ENCODE measurements around the gene SCAI.

SCAI gene

DNA sequence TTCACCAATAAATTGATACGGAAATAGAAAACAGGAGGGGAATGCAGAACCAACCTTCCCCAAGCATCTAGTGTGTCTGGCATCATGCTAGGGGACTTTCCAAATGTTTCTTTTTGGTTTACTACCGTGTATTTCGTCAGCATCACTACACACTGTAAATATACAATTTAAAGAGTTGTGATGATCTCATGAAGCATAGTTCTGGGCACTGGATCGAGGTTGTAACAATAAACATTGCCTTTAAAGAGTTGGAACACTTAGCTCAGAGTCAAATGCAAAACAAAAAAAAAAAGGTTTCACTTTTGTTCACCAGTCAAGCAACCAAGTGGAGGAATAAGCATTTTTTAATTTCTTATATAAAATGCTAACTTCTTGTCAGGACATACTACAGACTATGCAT is 2.9 kb upstream of the SCAI start (continued):
- TF ChIP-seq ZNF654 (tag by site-specific recombination; IDR thresholded peaks at IDR 0.05; ENCODE audit: low read depth) (peak; percentile 13; the same call in 1 of the 2 replicates), ZNF529 (tag by site-specific recombination; IDR thresholded peaks at IDR 0.05; ENCODE audit: insufficient replicate concordance) (no peak), ZNF404 (tag by site-specific recombination; IDR thresholded peaks at IDR 0.05) (no peak), ZNF707 (tag by site-specific recombination; IDR thresholded peaks at IDR 0.05) (no peak), ZNF530 (tag by site-specific recombination; IDR thresholded peaks at IDR 0.05; ENCODE audit: low read depth) (no peak), ZXDB (tag by site-specific recombination; IDR thresholded peaks at IDR 0.05) (0 out of 2 replicates have a peak, but pooled peaks have one; percentile 24), ZNF768 (tag by site-specific recombination; IDR thresholded peaks at IDR 0.05) (no peak), ZNF174 (tag by site-specific recombination; IDR thresholded peaks at IDR 0.05) (no peak), KLF10 (tag by site-specific recombination; IDR thresholded peaks at IDR 0.05) (no peak), GLIS2 (tag by site-specific recombination; IDR thresholded peaks at IDR 0.05) (no peak), ZBTB21 (tag by site-specific recombination; IDR thresholded peaks at IDR 0.05) (peak; percentile 80), ZNF16 (tag by site-specific recombination; IDR thresholded peaks at IDR 0.05; ENCODE audit: low read depth) (no peak), ZBTB48 (tag by site-specific recombination; IDR thresholded peaks at IDR 0.05) (no peak), KLF1 (tag by site-specific recombination; IDR thresholded peaks at IDR 0.05) (no peak), ZNF350 (tag by site-specific recombination; IDR thresholded peaks at IDR 0.05) (no peak), ZEB2 (tag by site-specific recombination; IDR thresholded peaks at IDR 0.05) (peak; percentile 53; the same call in 1 of the 2 replicates), MEIS1 (CRISPR knock-in tag; IDR thresholded peaks at IDR 0.05; ENCODE audit: borderline replicate concordance) (no peak), ZNF416 (tag by site-specific recombination; IDR thresholded peaks at IDR 0.05) (no peak), SP7 (tag by site-specific recombination; IDR thresholded peaks at IDR 0.05) (no peak), SCRT1 (tag by site-specific recombination; IDR thresholded peaks at IDR 0.05; ENCODE audit: borderline replicate concordance) (no peak), ZNF202 (tag by site-specific recombination; IDR thresholded peaks at IDR 0.05; ENCODE audit: borderline replicate concordance) (no peak), ZNF426 (tag by site-specific recombination; IDR thresholded peaks at IDR 0.05) (no peak), ZNF629 (tag by site-specific recombination; IDR thresholded peaks at IDR 0.05) (peak; percentile 96)
- TF ChIP-seq, protein P1, sequence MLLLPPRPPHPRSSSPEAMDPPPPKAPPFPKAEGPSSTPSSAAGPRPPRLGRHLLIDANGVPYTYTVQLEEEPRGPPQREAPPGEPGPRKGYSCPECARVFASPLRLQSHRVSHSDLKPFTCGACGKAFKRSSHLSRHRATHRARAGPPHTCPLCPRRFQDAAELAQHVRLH (tag by site-specific recombination; IDR thresholded peaks at IDR 0.05): no peak
- TF ChIP-seq, protein P2, sequence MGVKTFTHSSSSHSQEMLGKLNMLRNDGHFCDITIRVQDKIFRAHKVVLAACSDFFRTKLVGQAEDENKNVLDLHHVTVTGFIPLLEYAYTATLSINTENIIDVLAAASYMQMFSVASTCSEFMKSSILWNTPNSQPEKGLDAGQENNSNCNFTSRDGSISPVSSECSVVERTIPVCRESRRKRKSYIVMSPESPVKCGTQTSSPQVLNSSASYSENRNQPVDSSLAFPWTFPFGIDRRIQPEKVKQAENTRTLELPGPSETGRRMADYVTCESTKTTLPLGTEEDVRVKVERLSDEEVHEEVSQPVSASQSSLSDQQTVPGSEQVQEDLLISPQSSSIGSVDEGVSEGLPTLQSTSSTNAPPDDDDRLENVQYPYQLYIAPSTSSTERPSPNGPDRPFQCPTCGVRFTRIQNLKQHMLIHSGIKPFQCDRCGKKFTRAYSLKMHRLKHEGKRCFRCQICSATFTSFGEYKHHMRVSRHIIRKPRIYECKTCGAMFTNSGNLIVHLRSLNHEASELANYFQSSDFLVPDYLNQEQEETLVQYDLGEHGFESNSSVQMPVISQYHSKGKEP (tag by site-specific recombination; IDR thresholded peaks at IDR 0.05): 0 out of 2 replicates have a peak, but pooled peaks have one; percentile 24
- TF ChIP-seq, protein P3, sequence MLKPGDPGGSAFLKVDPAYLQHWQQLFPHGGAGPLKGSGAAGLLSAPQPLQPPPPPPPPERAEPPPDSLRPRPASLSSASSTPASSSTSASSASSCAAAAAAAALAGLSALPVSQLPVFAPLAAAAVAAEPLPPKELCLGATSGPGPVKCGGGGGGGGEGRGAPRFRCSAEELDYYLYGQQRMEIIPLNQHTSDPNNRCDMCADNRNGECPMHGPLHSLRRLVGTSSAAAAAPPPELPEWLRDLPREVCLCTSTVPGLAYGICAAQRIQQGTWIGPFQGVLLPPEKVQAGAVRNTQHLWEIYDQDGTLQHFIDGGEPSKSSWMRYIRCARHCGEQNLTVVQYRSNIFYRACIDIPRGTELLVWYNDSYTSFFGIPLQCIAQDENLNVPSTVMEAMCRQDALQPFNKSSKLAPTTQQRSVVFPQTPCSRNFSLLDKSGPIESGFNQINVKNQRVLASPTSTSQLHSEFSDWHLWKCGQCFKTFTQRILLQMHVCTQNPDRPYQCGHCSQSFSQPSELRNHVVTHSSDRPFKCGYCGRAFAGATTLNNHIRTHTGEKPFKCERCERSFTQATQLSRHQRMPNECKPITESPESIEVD (tag by site-specific recombination; IDR thresholded peaks at IDR 0.05): peak; percentile 80
- TF ChIP-seq, protein P4, sequence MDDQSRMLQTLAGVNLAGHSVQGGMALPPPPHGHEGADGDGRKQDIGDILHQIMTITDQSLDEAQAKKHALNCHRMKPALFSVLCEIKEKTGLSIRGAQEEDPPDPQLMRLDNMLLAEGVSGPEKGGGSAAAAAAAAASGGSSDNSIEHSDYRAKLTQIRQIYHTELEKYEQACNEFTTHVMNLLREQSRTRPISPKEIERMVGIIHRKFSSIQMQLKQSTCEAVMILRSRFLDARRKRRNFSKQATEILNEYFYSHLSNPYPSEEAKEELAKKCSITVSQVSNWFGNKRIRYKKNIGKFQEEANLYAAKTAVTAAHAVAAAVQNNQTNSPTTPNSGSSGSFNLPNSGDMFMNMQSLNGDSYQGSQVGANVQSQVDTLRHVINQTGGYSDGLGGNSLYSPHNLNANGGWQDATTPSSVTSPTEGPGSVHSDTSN (CRISPR knock-in tag; IDR thresholded peaks at IDR 0.05): no peak
- TF ChIP-seq, protein P5, sequence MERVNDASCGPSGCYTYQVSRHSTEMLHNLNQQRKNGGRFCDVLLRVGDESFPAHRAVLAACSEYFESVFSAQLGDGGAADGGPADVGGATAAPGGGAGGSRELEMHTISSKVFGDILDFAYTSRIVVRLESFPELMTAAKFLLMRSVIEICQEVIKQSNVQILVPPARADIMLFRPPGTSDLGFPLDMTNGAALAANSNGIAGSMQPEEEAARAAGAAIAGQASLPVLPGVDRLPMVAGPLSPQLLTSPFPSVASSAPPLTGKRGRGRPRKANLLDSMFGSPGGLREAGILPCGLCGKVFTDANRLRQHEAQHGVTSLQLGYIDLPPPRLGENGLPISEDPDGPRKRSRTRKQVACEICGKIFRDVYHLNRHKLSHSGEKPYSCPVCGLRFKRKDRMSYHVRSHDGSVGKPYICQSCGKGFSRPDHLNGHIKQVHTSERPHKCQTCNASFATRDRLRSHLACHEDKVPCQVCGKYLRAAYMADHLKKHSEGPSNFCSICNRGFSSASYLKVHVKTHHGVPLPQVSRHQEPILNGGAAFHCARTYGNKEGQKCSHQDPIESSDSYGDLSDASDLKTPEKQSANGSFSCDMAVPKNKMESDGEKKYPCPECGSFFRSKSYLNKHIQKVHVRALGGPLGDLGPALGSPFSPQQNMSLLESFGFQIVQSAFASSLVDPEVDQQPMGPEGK (tag by site-specific recombination; IDR thresholded peaks at IDR 0.05): no peak
- TF ChIP-seq, protein P6, sequence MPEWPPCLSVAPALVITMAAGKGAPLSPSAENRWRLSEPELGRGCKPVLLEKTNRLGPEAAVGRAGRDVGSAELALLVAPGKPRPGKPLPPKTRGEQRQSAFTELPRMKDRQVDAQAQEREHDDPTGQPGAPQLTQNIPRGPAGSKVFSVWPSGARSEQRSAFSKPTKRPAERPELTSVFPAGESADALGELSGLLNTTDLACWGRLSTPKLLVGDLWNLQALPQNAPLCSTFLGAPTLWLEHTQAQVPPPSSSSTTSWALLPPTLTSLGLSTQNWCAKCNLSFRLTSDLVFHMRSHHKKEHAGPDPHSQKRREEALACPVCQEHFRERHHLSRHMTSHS (tag by site-specific recombination; IDR thresholded peaks at IDR 0.05): no peak
- TF ChIP-seq, protein P7, sequence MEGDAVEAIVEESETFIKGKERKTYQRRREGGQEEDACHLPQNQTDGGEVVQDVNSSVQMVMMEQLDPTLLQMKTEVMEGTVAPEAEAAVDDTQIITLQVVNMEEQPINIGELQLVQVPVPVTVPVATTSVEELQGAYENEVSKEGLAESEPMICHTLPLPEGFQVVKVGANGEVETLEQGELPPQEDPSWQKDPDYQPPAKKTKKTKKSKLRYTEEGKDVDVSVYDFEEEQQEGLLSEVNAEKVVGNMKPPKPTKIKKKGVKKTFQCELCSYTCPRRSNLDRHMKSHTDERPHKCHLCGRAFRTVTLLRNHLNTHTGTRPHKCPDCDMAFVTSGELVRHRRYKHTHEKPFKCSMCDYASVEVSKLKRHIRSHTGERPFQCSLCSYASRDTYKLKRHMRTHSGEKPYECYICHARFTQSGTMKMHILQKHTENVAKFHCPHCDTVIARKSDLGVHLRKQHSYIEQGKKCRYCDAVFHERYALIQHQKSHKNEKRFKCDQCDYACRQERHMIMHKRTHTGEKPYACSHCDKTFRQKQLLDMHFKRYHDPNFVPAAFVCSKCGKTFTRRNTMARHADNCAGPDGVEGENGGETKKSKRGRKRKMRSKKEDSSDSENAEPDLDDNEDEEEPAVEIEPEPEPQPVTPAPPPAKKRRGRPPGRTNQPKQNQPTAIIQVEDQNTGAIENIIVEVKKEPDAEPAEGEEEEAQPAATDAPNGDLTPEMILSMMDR (tag by site-specific recombination; IDR thresholded peaks at IDR 0.05): no peak
- TF ChIP-seq, protein P8, sequence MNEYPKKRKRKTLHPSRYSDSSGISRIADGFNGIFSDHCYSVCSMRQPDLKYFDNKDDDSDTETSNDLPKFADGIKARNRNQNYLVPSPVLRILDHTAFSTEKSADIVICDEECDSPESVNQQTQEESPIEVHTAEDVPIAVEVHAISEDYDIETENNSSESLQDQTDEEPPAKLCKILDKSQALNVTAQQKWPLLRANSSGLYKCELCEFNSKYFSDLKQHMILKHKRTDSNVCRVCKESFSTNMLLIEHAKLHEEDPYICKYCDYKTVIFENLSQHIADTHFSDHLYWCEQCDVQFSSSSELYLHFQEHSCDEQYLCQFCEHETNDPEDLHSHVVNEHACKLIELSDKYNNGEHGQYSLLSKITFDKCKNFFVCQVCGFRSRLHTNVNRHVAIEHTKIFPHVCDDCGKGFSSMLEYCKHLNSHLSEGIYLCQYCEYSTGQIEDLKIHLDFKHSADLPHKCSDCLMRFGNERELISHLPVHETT (tag by site-specific recombination; IDR thresholded peaks at IDR 0.05): peak; percentile 37; the same call in 1 of the 2 replicates
